ENCODE data around the gene TBC1D22B.

Gene TBC1D22B

GRCh38 chr6:37311741-37312473, 54.3 kb downstream of the TBC1D22B start:
- H3K9ac ChIP-seq (ENCODE audit: low read length), result no peak overlapping the region
- peaks cover 12% of the 10 kb centered on the region for H3K36me3 ChIP-seq (ENCODE audit: control insufficient read depth, insufficient read depth, low read length)
- H3K9me3 ChIP-seq (ENCODE audit: control insufficient read depth, low read length), result no peaks in the 10 kb centered on the region
- no peaks in the 10 kb centered on the region for H3K27me3 ChIP-seq (ENCODE audit: control insufficient read depth, insufficient read depth, low read length)
- no peaks in the 10 kb centered on the region for H3K4me1 ChIP-seq (ENCODE audit: control insufficient read depth, insufficient read depth, low read length)
- H3K4me3 ChIP-seq (ENCODE audit: low read length), result no peak overlapping the region

- no peaks in the 10 kb centered on the region for H3K4me1 ChIP-seq (ENCODE audit: control insufficient read depth, insufficient read depth, low read length)
Measured at GRCh38 chr6:37313723-37314486, 56.3 kb downstream of the TBC1D22B start.

GRCh38 chr6:37314487-37315156, 57.0 kb downstream of the TBC1D22B start:
- Histone ChIP-seq H3K4me1 (ENCODE audit: control insufficient read depth, insufficient read depth, low read length) (no peaks in the 10 kb centered on the region), H3K4me3 (ENCODE audit: low read length) (no peak overlapping the region), H3K27me3 (ENCODE audit: control insufficient read depth, insufficient read depth, low read length) (no peaks in the 10 kb centered on the region), H3K36me3 (ENCODE audit: control insufficient read depth, insufficient read depth, low read length) (peaks cover 16% of the 10 kb centered on the region), H3K9ac (ENCODE audit: low read length) (no peak overlapping the region), H3K9me3 (ENCODE audit: control insufficient read depth, low read length) (no peaks in the 10 kb centered on the region)

More at GRCh38 chr6:37313723-37314486, 56.3 kb downstream of the TBC1D22B start:
- Histone ChIP-seq H3K9me3 (ENCODE audit: control insufficient read depth, low read length) (no peaks in the 10 kb centered on the region), H3K36me3 (ENCODE audit: control insufficient read depth, insufficient read depth, low read length) (peaks cover 16% of the 10 kb centered on the region), H3K4me3 (ENCODE audit: low read length) (no peak overlapping the region), H3K27me3 (ENCODE audit: control insufficient read depth, insufficient read depth, low read length) (no peaks in the 10 kb centered on the region), H3K9ac (ENCODE audit: low read length) (no peak overlapping the region)

- H3K27me3 ChIP-seq (ENCODE audit: control insufficient read depth, insufficient read depth, low read length), result no peaks in the 10 kb centered on the region
- no peak overlapping the region for H3K9ac ChIP-seq (ENCODE audit: low read length)
- H3K36me3 ChIP-seq (ENCODE audit: control insufficient read depth, insufficient read depth, low read length), result peaks cover 16% of the 10 kb centered on the region
- no peak overlapping the region for H3K4me3 ChIP-seq (ENCODE audit: low read length)
- no peaks in the 10 kb centered on the region for H3K9me3 ChIP-seq (ENCODE audit: control insufficient read depth, low read length)
- H3K4me1 ChIP-seq (ENCODE audit: control insufficient read depth, insufficient read depth, low read length), result no peaks in the 10 kb centered on the region
Measured at GRCh38 chr6:37315157-37315515, 57.6 kb downstream of the TBC1D22B start.

GRCh38 chr6:37316071-37316470, 58.5 kb downstream of the TBC1D22B start:
- Histone ChIP-seq H3K9ac (ENCODE audit: low read length) (no peak overlapping the region), H3K27me3 (ENCODE audit: control insufficient read depth, insufficient read depth, low read length) (no peaks in the 10 kb centered on the region), H3K9me3 (ENCODE audit: control insufficient read depth, low read length) (no peaks in the 10 kb centered on the region), H3K4me1 (ENCODE audit: control insufficient read depth, insufficient read depth, low read length) (no peaks in the 10 kb centered on the region), H3K36me3 (ENCODE audit: control insufficient read depth, insufficient read depth, low read length) (peaks cover 16% of the 10 kb centered on the region), H3K4me3 (ENCODE audit: low read length) (no peak overlapping the region)

- no peak overlapping the region for H3K9ac ChIP-seq (ENCODE audit: low read length)
Measured at GRCh38 chr6:37317312-37318038, 59.9 kb downstream of the TBC1D22B start.

GRCh38 chr6:37319156-37319555, 61.6 kb downstream of the TBC1D22B start:
- Histone ChIP-seq H3K4me3 (ENCODE audit: low read length) (no peak overlapping the region), H3K9ac (ENCODE audit: low read length) (no peak overlapping the region), H3K4me1 (ENCODE audit: control insufficient read depth, insufficient read depth, low read length) (peaks cover 4% of the 10 kb centered on the region), H3K9me3 (ENCODE audit: control insufficient read depth, low read length) (no peaks in the 10 kb centered on the region), H3K27me3 (ENCODE audit: control insufficient read depth, insufficient read depth, low read length) (no peaks in the 10 kb centered on the region), H3K36me3 (ENCODE audit: control insufficient read depth, insufficient read depth, low read length) (peaks cover 12% of the 10 kb centered on the region)

More at GRCh38 chr6:37317312-37318038, 59.9 kb downstream of the TBC1D22B start:
- Histone ChIP-seq H3K9me3 (ENCODE audit: control insufficient read depth, low read length) (no peaks in the 10 kb centered on the region), H3K36me3 (ENCODE audit: control insufficient read depth, insufficient read depth, low read length) (peaks cover 16% of the 10 kb centered on the region), H3K27me3 (ENCODE audit: control insufficient read depth, insufficient read depth, low read length) (no peaks in the 10 kb centered on the region), H3K4me3 (ENCODE audit: low read length) (no peak overlapping the region), H3K4me1 (ENCODE audit: control insufficient read depth, insufficient read depth, low read length) (no peaks in the 10 kb centered on the region)

GRCh38 chr6:37319856-37320480, 62.4 kb downstream of the TBC1D22B start:
- Histone ChIP-seq H3K4me1 (ENCODE audit: control insufficient read depth, insufficient read depth, low read length) (peaks cover 12% of the 10 kb centered on the region), H3K4me3 (ENCODE audit: low read length) (no peak overlapping the region), H3K9me3 (ENCODE audit: control insufficient read depth, low read length) (no peaks in the 10 kb centered on the region), H3K27me3 (ENCODE audit: control insufficient read depth, insufficient read depth, low read length) (no peaks in the 10 kb centered on the region), H3K36me3 (ENCODE audit: control insufficient read depth, insufficient read depth, low read length) (peaks cover 12% of the 10 kb centered on the region), H3K9ac (ENCODE audit: low read length) (no peak overlapping the region)

GRCh38 chr6:37320646-37321045, 63.1 kb downstream of the TBC1D22B start:
- Histone ChIP-seq H3K4me3 (ENCODE audit: low read length) (no peak overlapping the region), H3K9me3 (ENCODE audit: control insufficient read depth, low read length) (no peaks in the 10 kb centered on the region), H3K27me3 (ENCODE audit: control insufficient read depth, insufficient read depth, low read length) (no peaks in the 10 kb centered on the region), H3K4me1 (ENCODE audit: control insufficient read depth, insufficient read depth, low read length) (peaks cover 16% of the 10 kb centered on the region), H3K9ac (ENCODE audit: low read length) (no peak overlapping the region), H3K36me3 (ENCODE audit: control insufficient read depth, insufficient read depth, low read length) (peaks cover 11% of the 10 kb centered on the region)

GRCh38 chr6:37321101-37321500, 63.5 kb downstream of the TBC1D22B start:
- H3K36me3 ChIP-seq (ENCODE audit: control insufficient read depth, insufficient read depth, low read length), result peaks cover 8% of the 10 kb centered on the region
- no peak overlapping the region for H3K4me3 ChIP-seq (ENCODE audit: low read length)
- peaks cover 16% of the 10 kb centered on the region for H3K4me1 ChIP-seq (ENCODE audit: control insufficient read depth, insufficient read depth, low read length)
- no peaks in the 10 kb centered on the region for H3K27me3 ChIP-seq (ENCODE audit: control insufficient read depth, insufficient read depth, low read length)
- no peak overlapping the region for H3K9ac ChIP-seq (ENCODE audit: low read length)
- no peaks in the 10 kb centered on the region for H3K9me3 ChIP-seq (ENCODE audit: control insufficient read depth, low read length)

Data from mucosa of stomach (tissue), 1 donor.